H1 (cell line): ENCODE results near the gene FIBIN. TPM values are rescaled to one million over a fixed set of nuclear protein-coding genes. Genes with fewer than 3 reads are reported as not detected.

Experiments used
- CTCF ChIA-PET: fragments of 300-600 bp; sonication (Branson Sonifier 250); formaldehyde crosslinking; loops from one replicate; lab custom pipeline; 2021; ENCODE audit not compliant: partially characterized antibody; lab: Charles Lee
- POLR2A ChIA-PET: fragments of 300-600 bp; sonication (Branson Sonifier 250); formaldehyde crosslinking; loops from one replicate; lab custom pipeline; 2021; ENCODE audit warnings: inconsistent platforms; ENCODE audit not compliant: partially characterized antibody; lab: Charles Lee
- DNase-seq, 2 experiments: peaks; one replicate each; pipeline versions ENCODE4 v3.0.0 to v3.0.0-alpha.2; 2010 to 2022; ENCODE audit warnings: low spot score in 2 of 2, low read depth in 1 of 2, mixed read lengths in 1 of 2
- FAIRE-seq: peaks from 2 replicates; lab custom pipeline; 2011; peaks lifted over from hg19 to GRCh38; lab: Jason Lieb, UNC
- H2AFZ ChIP-seq: 2 replicates; pipeline ENCODE4 v1.8.1; 2012; ENCODE audit warnings: low read length, inconsistent platforms
- H2AK5ac ChIP-seq: 2 replicates; pipeline ENCODE4 v1.6.1; 2013; ENCODE audit warnings: low read depth, low read length
- H2BK120ac ChIP-seq: replicated peaks from 2 replicates; pipeline ENCODE3; 2013; ENCODE audit warnings: low read depth, low read length, inconsistent platforms
- H2BK12ac ChIP-seq: 2 replicates; pipeline ENCODE4 v1.6.1; 2013; ENCODE audit warnings: low read depth, low read length
- H2BK15ac ChIP-seq: 2 replicates; pipeline ENCODE4 v1.6.1; 2013; ENCODE audit warnings: low read length
- H2BK20ac ChIP-seq: 2 replicates; pipeline ENCODE4 v1.6.1; 2013; ENCODE audit warnings: low read length
- H2BK5ac ChIP-seq: 2 replicates; pipeline ENCODE4 v1.6.1; 2013; ENCODE audit warnings: low read depth, low read length
- H3K14ac ChIP-seq: 2 replicates; pipeline ENCODE4 v1.6.1; 2013; ENCODE audit warnings: inconsistent platforms; ENCODE audit not compliant: insufficient read length
- H3K18ac ChIP-seq: 2 replicates; pipeline ENCODE4 v1.6.1; 2013; ENCODE audit warnings: low read length; ENCODE audit errors: extremely low read depth
- H3K23ac ChIP-seq: 2 replicates; pipeline ENCODE4 v1.6.1; 2013; ENCODE audit warnings: inconsistent platforms; ENCODE audit not compliant: insufficient read length
- H3K23me2 ChIP-seq: 2 replicates; pipeline ENCODE4 v1.6.1; 2013; ENCODE audit warnings: low read depth, low read length
- H3K27ac ChIP-seq: 2 replicates; pipeline ENCODE4 v1.6.1; 2011; ENCODE audit warnings: low read depth, low read length, inconsistent platforms
- H3K27me3 ChIP-seq, 4 experiments: replicated peaks in 1 of 4; 1 replicate in 1 of 4; 2 replicates in 3 of 4; pipeline versions ENCODE4 v1.6.1 to v1.8.1; 2011 to 2013; ENCODE audit warnings: low read length in 3 of 4, mild to moderate bottlenecking in 3 of 4, inconsistent platforms in 2 of 4, mixed read lengths in 2 of 4, moderate library complexity in 1 of 4; ENCODE audit not compliant: control insufficient read depth in 3 of 4, insufficient read depth in 3 of 4; ENCODE audit errors: extremely low read depth in 1 of 4
- H3K36me3 ChIP-seq, 4 experiments: 2 replicates each; pipeline versions ENCODE4 v1.6.1 to v1.8.1; 2011 to 2013; ENCODE audit warnings: mild to moderate bottlenecking in 4 of 4, low read length in 3 of 4, moderate library complexity in 2 of 4, control low read depth in 1 of 4, inconsistent platforms in 1 of 4; ENCODE audit not compliant: insufficient read depth in 4 of 4, control insufficient read depth in 2 of 4
- H3K4ac ChIP-seq: replicated peaks from 2 replicates; pipeline ENCODE3; 2013; ENCODE audit warnings: low read length, low read depth, mixed read lengths, inconsistent platforms; ENCODE audit not compliant: insufficient read length
- H3K4me1 ChIP-seq, 4 experiments: replicated peaks in 1 of 4; 1 replicate in 1 of 4; 2 replicates in 3 of 4; pipeline versions ENCODE4 v1.6.1 to v1.8.1; 2011 to 2013; ENCODE audit warnings: low read length in 3 of 4, inconsistent platforms in 2 of 4, mixed read lengths in 1 of 4; ENCODE audit not compliant: insufficient read depth in 4 of 4, control insufficient read depth in 3 of 4
- H3K4me2 ChIP-seq, 2 experiments: 2 replicates each; pipeline versions ENCODE4 v1.6.1 to v1.8.1; 2011 to 2013; ENCODE audit warnings: low read depth in 2 of 2, low read length in 2 of 2, control low read depth in 1 of 2, inconsistent platforms in 1 of 2, mild to moderate bottlenecking in 1 of 2; ENCODE audit not compliant: insufficient read depth in 1 of 2
- H3K4me3 ChIP-seq, 4 experiments: fragments of 200-600, 300-600 bp in 1 of 4; sonication (generic), shearing (Covaris generic), sonication (Bioruptor Twin) in 1 of 4; 2 replicates each; pipeline versions ENCODE4 v1.5.1 to v1.8.1; 2011 to 2016; ENCODE audit warnings: low read length in 4 of 4, low read depth in 3 of 4, control low read depth in 2 of 4, inconsistent platforms in 2 of 4, mild to moderate bottlenecking in 2 of 4, mixed read lengths in 1 of 4, moderate library complexity in 1 of 4; ENCODE audit not compliant: insufficient read depth in 2 of 4; ENCODE audit errors: extremely low read depth in 1 of 4
- H3K56ac ChIP-seq: replicated peaks from 2 replicates; pipeline ENCODE3; 2013; ENCODE audit warnings: low read depth, mild to moderate bottlenecking, mixed read lengths, low read length, inconsistent platforms; ENCODE audit not compliant: insufficient read length
- H3K79me1 ChIP-seq: 2 replicates; pipeline ENCODE4 v1.6.1; 2013; ENCODE audit warnings: low read depth, low read length, control low read depth
- H3K79me2 ChIP-seq, 2 experiments: 2 replicates each; pipeline versions ENCODE4 v1.6.1 to v1.8.1; 2012 to 2013; ENCODE audit warnings: low read length in 2 of 2, mild to moderate bottlenecking in 2 of 2, inconsistent platforms in 1 of 2; ENCODE audit not compliant: insufficient read depth in 2 of 2, control insufficient read depth in 1 of 2
- H3K9ac ChIP-seq, 4 experiments: replicated peaks in 1 of 4; 1 replicate in 1 of 4; 2 replicates in 3 of 4; pipeline versions ENCODE4 v1.6.1 to v1.8.1; 2011 to 2013; ENCODE audit warnings: low read depth in 3 of 4, low read length in 3 of 4, control low read depth in 2 of 4, mild to moderate bottlenecking in 2 of 4, moderate library complexity in 2 of 4, inconsistent platforms in 1 of 4; ENCODE audit errors: extremely low read depth in 1 of 4
- H3K9me3 ChIP-seq, 2 experiments: 2 replicates each; pipeline versions ENCODE4 v1.6.1 to v1.8.1; 2012 to 2013; ENCODE audit warnings: mild to moderate bottlenecking in 2 of 2, moderate library complexity in 2 of 2, control low read depth in 1 of 2, inconsistent platforms in 1 of 2, low read depth in 1 of 2, low read length in 1 of 2, mixed read lengths in 1 of 2; ENCODE audit not compliant: insufficient read depth in 2 of 2
- H4K20me1 ChIP-seq, 2 experiments: replicated peaks in 1 of 2; 2 replicates each; pipeline versions ENCODE3 to v1.8.1; 2011 to 2013; ENCODE audit warnings: inconsistent platforms in 2 of 2, low read length in 2 of 2, mild to moderate bottlenecking in 1 of 2; ENCODE audit not compliant: insufficient read depth in 2 of 2, control insufficient read depth in 1 of 2
- H4K5ac ChIP-seq: 2 replicates; pipeline ENCODE4 v1.6.1; 2013; ENCODE audit warnings: low read length, low read depth, mixed read lengths, inconsistent platforms; ENCODE audit not compliant: insufficient read length
- H4K8ac ChIP-seq: 2 replicates; pipeline ENCODE4 v1.8.0; 2013; ENCODE audit warnings: mild to moderate bottlenecking, moderate library complexity, low read length, inconsistent platforms; ENCODE audit not compliant: insufficient read depth; ENCODE audit errors: extremely low read depth
- H4K91ac ChIP-seq: replicated peaks from 2 replicates; pipeline ENCODE3; 2013; ENCODE audit warnings: low read length, mixed read lengths, inconsistent platforms; ENCODE audit not compliant: insufficient read length
- CREB1 ChIP-seq: IDR thresholded peaks from 2 replicates; pipeline ENCODE4 v1.6.1; 2012; ENCODE audit warnings: inconsistent platforms
- E2F6 ChIP-seq: IDR thresholded peaks from 2 replicates; pipeline ENCODE4 v1.6.1; 2012; ENCODE audit warnings: inconsistent platforms
- EZH2 ChIP-seq: fragments of 200-600 bp; sonication (generic); IDR thresholded peaks from 2 replicates; pipeline ENCODE4 v1.7.1; 2012; ENCODE audit warnings: low read depth, mild to moderate bottlenecking, moderate library complexity, low read length, inconsistent platforms; ENCODE audit not compliant: severe bottlenecking
- KDM4A ChIP-seq: IDR thresholded peaks from one replicate; pipeline ENCODE4 v1.7.1; 2012; ENCODE audit warnings: low read depth, mild to moderate bottlenecking, moderate library complexity, low read length, inconsistent platforms; ENCODE audit not compliant: severe bottlenecking
- NANOG ChIP-seq: IDR thresholded peaks from 2 replicates; pipeline ENCODE4 v1.6.1; 2011; ENCODE audit warnings: low read length, low read depth, mild to moderate bottlenecking, inconsistent platforms; ENCODE audit not compliant: insufficient read depth, poor library complexity, severe bottlenecking
- POLR2A ChIP-seq, 2 experiments: IDR thresholded peaks; 1 replicate in 1 of 2; 2 replicates in 1 of 2; pipeline ENCODE4 v1.6.1; 2011; ENCODE audit warnings: low read depth in 2 of 2, low read length in 2 of 2, mild to moderate bottlenecking in 2 of 2; ENCODE audit errors: control extremely low read depth in 1 of 2
- SIRT6 ChIP-seq: IDR thresholded peaks from one replicate; pipeline ENCODE4 v1.7.1; 2012; ENCODE audit warnings: low read length, inconsistent platforms
- SP2 ChIP-seq: IDR thresholded peaks from 2 replicates; pipeline ENCODE4 v1.6.1; 2012; ENCODE audit warnings: mild to moderate bottlenecking, low read length, inconsistent platforms
- TAF7 ChIP-seq: optimal IDR thresholded peaks from 2 replicates; pipeline ENCODE3; 2011; ENCODE audit warnings: low read depth, mild to moderate bottlenecking, inconsistent platforms, low read length, moderate library complexity, borderline replicate concordance
- TCF12 ChIP-seq: IDR thresholded peaks from 2 replicates; pipeline ENCODE4 v1.6.1; 2011; ENCODE audit warnings: low read depth, mild to moderate bottlenecking, low read length
- WGBS, 2 experiments: shearing (Covaris generic) in 1 of 2; methylation state at CpG; one replicate each; pipeline versions ENCODE4 v1.1.6 to v1.1.7; 2013 to 2015; ENCODE audit warnings: low lambda C conversion rate in 2 of 2, mixed read lengths in 2 of 2, inconsistent platforms in 1 of 2, low coverage in 1 of 2, missing lambda C conversion rate in 1 of 2; ENCODE audit not compliant: insufficient replicate concordance in 2 of 2, insufficient coverage in 1 of 2, insufficient read length in 1 of 2; ENCODE audit errors: extremely low coverage in 1 of 2, missing lambda C conversion rate in 1 of 2; 5-methylcytosine and 5-hydroxymethylcytosine counted together
- polyA plus RNA-seq, 7 experiments: library from polyadenylated mRNA; depleted of rRNA in 3 of 7; stranded (reverse) in 5 of 7; unstranded in 2 of 7; fragments of >200 nt in 5 of 7; fragments of 200-250 nt in 2 of 7; gene quantifications; 1 replicate in 5 of 7; 2 replicates in 1 of 7; 4 replicates in 1 of 7; pipeline versions ENCODE4 v1.2.1 to v1.2.3, GENCODE V29; 2011 to 2013; ENCODE audit warnings: missing spikeins in 2 of 7, mixed read lengths in 2 of 7
- total RNA-seq: library from RNA; stranded (reverse); fragmentation: NEBNext Ultra II Directional; extraction: Animal tissue kit (Norgen Biotek cat#: 25700); gene quantifications from 2 replicates; pipeline ENCODE4 v1.2.1, GENCODE V29; 2021
- TF ChIP-seq, protein P1 (sequence below): IDR thresholded peaks from 2 replicates; pipeline ENCODE4 v1.6.1; 2012; ENCODE audit warnings: low read length, inconsistent platforms

Gene FIBIN
- total and polyA plus RNA-seq, 2 of the 8 experiments (the other 6 are each of a cell fraction or from before 2014, with no cell fraction given): 0.38 to 0.45 TPM

GRCh38 chr11:27024865-27025264 lies 31.0 kb downstream of the FIBIN start:
- Histone ChIP-seq H4K20me1 (no peaks in the 10 kb centered on the region), H3K79me1 (no peaks in the 10 kb centered on the region), H4K91ac (no peak overlapping the region), H2BK120ac (no peak overlapping the region), H3K36me3 (no peaks in the 10 kb centered on the region), H2BK20ac (no peak overlapping the region), H3K27me3 (no peaks in the 10 kb centered on the region), H3K4me3 (no peak overlapping the region), H2AK5ac (no peak overlapping the region), H2BK12ac (no peak overlapping the region), H3K79me2 (no peaks in the 10 kb centered on the region), H2BK5ac (no peak overlapping the region), H3K23ac (no peak overlapping the region), H3K27ac (no peak overlapping the region), H3K4me2 (no peak overlapping the region), H3K4ac (no peak overlapping the region), H3K9ac (no peak overlapping the region), H3K14ac (no peak overlapping the region), H3K18ac (no peak overlapping the region), H4K5ac (no peak overlapping the region), H2BK15ac (no peak overlapping the region), H3K56ac (no peak overlapping the region), H3K4me1 (no peaks in the 10 kb centered on the region), H3K9me3 (no peaks in the 10 kb centered on the region), H2AFZ (no peak overlapping the region), H4K8ac (no peak overlapping the region), H3K23me2 (no peaks in the 10 kb centered on the region)
- CTCF ChIA-PET: interaction anchor here (0.5 kb wide), 1 partner anchor 60 kb away, joined by 5 read pairs; no protein-coding TSS in a partner anchor
- POLR2A ChIA-PET: no interaction called here
- TF ChIP-seq E2F6: no peak
- TF ChIP-seq KDM4A: no peak
- TF ChIP-seq TCF12: no peak
- TF ChIP-seq SP2: no peak
- TF ChIP-seq CREB1: no peak
- TF ChIP-seq SIRT6: no peak
- no peak for TF ChIP-seq POLR2A (IDR thresholded peaks at IDR 0.05; ENCODE audit: control extremely low read depth in 1 of 2, low read depth in 2 of 2, low read length in 2 of 2)
- no peak for TF ChIP-seq EZH2
- TF ChIP-seq TAF7: no peak
- TF ChIP-seq NANOG: no peak
- TF ChIP-seq, protein P1, sequence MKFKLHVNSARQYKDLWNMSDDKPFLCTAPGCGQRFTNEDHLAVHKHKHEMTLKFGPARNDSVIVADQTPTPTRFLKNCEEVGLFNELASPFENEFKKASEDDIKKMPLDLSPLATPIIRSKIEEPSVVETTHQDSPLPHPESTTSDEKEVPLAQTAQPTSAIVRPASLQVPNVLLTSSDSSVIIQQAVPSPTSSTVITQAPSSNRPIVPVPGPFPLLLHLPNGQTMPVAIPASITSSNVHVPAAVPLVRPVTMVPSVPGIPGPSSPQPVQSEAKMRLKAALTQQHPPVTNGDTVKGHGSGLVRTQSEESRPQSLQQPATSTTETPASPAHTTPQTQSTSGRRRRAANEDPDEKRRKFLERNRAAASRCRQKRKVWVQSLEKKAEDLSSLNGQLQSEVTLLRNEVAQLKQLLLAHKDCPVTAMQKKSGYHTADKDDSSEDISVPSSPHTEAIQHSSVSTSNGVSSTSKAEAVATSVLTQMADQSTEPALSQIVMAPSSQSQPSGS: no peak
- FAIRE-seq (no peak), DNase-seq (no peak)
- 84% methylated on average over 3 of the region's 3 CpGs; no CpG with 5 or more reads in 1 of the 2 experiments for WGBS, 2 experiments
